ENCODE data around the gene POU6F2.

POU6F2 gene

GRCh38 chr7:39400836-39401235, 423.1 kb downstream of the POU6F2 start:
- no peak for DNase-seq
- Histone ChIP-seq H3K4me1 (no peaks in the 10 kb centered on the region), H3K27me3 (no peaks in the 10 kb centered on the region), H3K36me3 (no peaks in the 10 kb centered on the region), H3K4me3 (no peak overlapping the region), H3K27ac (no peak overlapping the region), H3K9me3 (no peaks in the 10 kb centered on the region)
- TF ChIP-seq CTCF (IDR thresholded peaks at IDR 0.05) = no peak
- intact Hi-C loops (cut with DNase I; ENCODE audit: low total_unique reads) = no loop called here

- H3K36me3 ChIP-seq = no peaks in the 10 kb centered on the region
- no peak for DNase-seq
- no peak overlapping the region for H3K27ac ChIP-seq
- no peaks in the 10 kb centered on the region for H3K27me3 ChIP-seq
- H3K4me1 ChIP-seq = no peaks in the 10 kb centered on the region
- intact Hi-C loops (cut with DNase I; ENCODE audit: low total_unique reads) = no loop called here
- H3K4me3 ChIP-seq = no peak overlapping the region
- H3K9me3 ChIP-seq = no peaks in the 10 kb centered on the region
- no peak for TF ChIP-seq CTCF (IDR thresholded peaks at IDR 0.05)
Measured at GRCh38 chr7:39402034-39402433, 424.3 kb downstream of the POU6F2 start.

- Histone ChIP-seq H3K27ac (no peak overlapping the region), H3K36me3 (no peaks in the 10 kb centered on the region), H3K27me3 (no peaks in the 10 kb centered on the region), H3K9me3 (no peaks in the 10 kb centered on the region), H3K4me3 (no peak overlapping the region), H3K4me1 (no peaks in the 10 kb centered on the region)
- TF ChIP-seq CTCF (IDR thresholded peaks at IDR 0.05) = no peak
- intact Hi-C loops (cut with DNase I; ENCODE audit: low total_unique reads) = no loop called here
- no peak for DNase-seq
Measured at GRCh38 chr7:39404907-39405306, 427.2 kb downstream of the POU6F2 start.

- DNase-seq = no peak
- Histone ChIP-seq H3K4me1 (no peaks in the 10 kb centered on the region), H3K36me3 (no peaks in the 10 kb centered on the region), H3K4me3 (no peak overlapping the region), H3K9me3 (no peaks in the 10 kb centered on the region), H3K27ac (no peak overlapping the region), H3K27me3 (no peaks in the 10 kb centered on the region)
- no peak for TF ChIP-seq CTCF (IDR thresholded peaks at IDR 0.05)
- intact Hi-C loops (cut with DNase I; ENCODE audit: low total_unique reads) = no loop called here
Measured at GRCh38 chr7:39405581-39405980, 427.9 kb downstream of the POU6F2 start.

- Histone ChIP-seq H3K27ac (no peak overlapping the region), H3K9me3 (no peaks in the 10 kb centered on the region), H3K27me3 (no peaks in the 10 kb centered on the region), H3K4me1 (no peaks in the 10 kb centered on the region), H3K36me3 (no peaks in the 10 kb centered on the region), H3K4me3 (no peak overlapping the region)
- no peak for DNase-seq
- no peak for TF ChIP-seq CTCF (IDR thresholded peaks at IDR 0.05)
- intact Hi-C loops (cut with DNase I; ENCODE audit: low total_unique reads) = no loop called here
Measured at GRCh38 chr7:39406467-39406866, 428.8 kb downstream of the POU6F2 start.

GRCh38 chr7:39407137-39407536, 429.4 kb downstream of the POU6F2 start:
- Histone ChIP-seq H3K4me1 (no peaks in the 10 kb centered on the region), H3K36me3 (no peaks in the 10 kb centered on the region), H3K4me3 (no peak overlapping the region), H3K9me3 (no peaks in the 10 kb centered on the region), H3K27ac (no peak overlapping the region), H3K27me3 (no peaks in the 10 kb centered on the region)
- no peak for DNase-seq
- intact Hi-C loops (cut with DNase I; ENCODE audit: low total_unique reads) = no loop called here
- TF ChIP-seq CTCF (IDR thresholded peaks at IDR 0.05) = no peak
